Psoas muscle (tissue), 8 donors: ENCODE measurements around the gene ZSCAN5A. TPM values are rescaled to one million over a fixed set of nuclear protein-coding genes. Genes with fewer than 3 reads are reported as not detected.
"Not testable (repeated sequence)": the region's sequence is repeated elsewhere in the genome, so short reads cannot be mapped to it uniquely, and the experiment has no call there.

Experiments used
- ATAC-seq, 4 donors: fragments of 200-7000 bp; cut with Tn5 transposase; one replicate each; pipeline ENCODE4 v1.9.1; 2020; ENCODE audit warnings: moderate library complexity in 3 of 4, mild to moderate bottlenecking in 2 of 4
- DNase-seq, 2 donors: peaks; one replicate each; pipeline ENCODE4 v3.0.0-alpha.2; 2020
- H3K27ac ChIP-seq: fragments of 200-600 bp; one replicate; pipeline ENCODE4 v1.8.0; 2022
- H3K27me3 ChIP-seq, 3 donors: fragments of 200-600 bp in 1 of 3; one replicate each; pipeline versions ENCODE4 v1.6.1 to v1.8.0; 2013 to 2022; ENCODE audit warnings: low read length in 2 of 3, mild to moderate bottlenecking in 2 of 3, moderate library complexity in 1 of 3; ENCODE audit not compliant: insufficient read depth in 3 of 3
- H3K36me3 ChIP-seq, 2 donors: fragments of 200-600 bp in 1 of 2; one replicate each; pipeline versions ENCODE4 v1.6.1 to v1.8.0; 2013 to 2022; ENCODE audit warnings: low read depth in 1 of 2, mild to moderate bottlenecking in 1 of 2, moderate library complexity in 1 of 2; ENCODE audit not compliant: insufficient read depth in 1 of 2
- H3K4me1 ChIP-seq: fragments of 200-600 bp; one replicate; pipeline ENCODE4 v1.8.0; 2022
- H3K4me3 ChIP-seq: fragments of 200-600 bp; one replicate; pipeline ENCODE4 v1.8.0; 2022; ENCODE audit warnings: mild to moderate bottlenecking
- H3K9me3 ChIP-seq: fragments of 200-600 bp; one replicate; pipeline ENCODE4 v1.8.0; 2022
- CTCF ChIP-seq: fragments of 200-600 bp; IDR thresholded peaks from one replicate; pipeline ENCODE4 v1.8.0; 2022; ENCODE audit warnings: antibody characterized with exemption
- WGBS, 3 donors: extraction: QIAGEN DNeasy Blood & Tissue Kit; methylation state at CpG; one replicate each; pipeline versions ENCODE4 v1.1.6 to v1.1.7; 2013; 5-methylcytosine and 5-hydroxymethylcytosine counted together
- intact Hi-C, 2 donors: fragments of 100-400 bp; cut with DNase I; formaldehyde crosslinking; loops; one replicate each; pipeline versions ENCODE4 v1.11.0 to v1.14.2; 2022
- polyA plus RNA-seq, 3 donors: library from polyadenylated mRNA; stranded (reverse); fragments of 200-250 nt; gene quantifications; one replicate each; pipeline ENCODE4 v1.2.3, GENCODE V29; 2013
- total RNA-seq, 4 donors: library from RNA; stranded (reverse); fragmentation: NEBNext Ultra II Directional in 2 of 4; extraction: Animal tissue kit (Norgen Biotek cat#: 25700) in 2 of 4; gene quantifications; one replicate each; pipeline versions ENCODE4 v1.2.1 to v1.2.4, GENCODE V29; 2021 to 2023
- donor health status: healthy with polysubstance abuse.
- donor health status: DM: no; HTN: no; CAD: no; lungs with moderate emphysema.
- donor health status: Bipolar disorder and iron deficiency.
- donor health status: healthy.
- donor health status: DM: yes; HTN: yes; CAD: no.
- donor health status: DM: no; HTN: no; CAD: no.
- donor health status: DM: no; HTN: no; CAD: no.
- donor health status: DM: yes; HTN: yes; CAD: no.

ZSCAN5A gene
- total and polyA plus RNA-seq, 7 donors: 3.8 to 16.3 (median 10.7) TPM

DNA sequence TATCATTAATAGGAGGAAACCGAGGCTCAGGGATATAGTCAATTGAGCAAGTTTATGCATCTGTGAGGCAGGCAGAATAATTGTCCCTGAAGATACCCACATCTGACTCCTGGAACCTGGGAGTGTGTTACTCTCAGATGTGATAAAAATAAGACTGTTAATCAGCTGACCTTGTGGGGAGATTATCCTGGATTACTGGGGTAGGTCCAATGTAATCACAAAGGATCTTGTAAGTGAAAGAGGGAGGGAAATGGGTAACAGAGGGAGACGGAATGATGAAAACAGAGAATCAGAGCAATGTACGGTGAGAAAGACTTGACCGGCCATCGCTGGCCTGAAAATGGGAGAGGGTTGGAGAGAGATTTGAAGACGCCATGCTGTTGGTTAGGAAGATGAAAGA is 45.3 kb downstream of the ZSCAN5A start:
- no peaks in the 10 kb centered on the region for H3K27me3 ChIP-seq
- H3K4me3 ChIP-seq: no peak overlapping the region
- 60 to 75% (median 71%) methylated on average over 6 of the region's 6 CpGs for WGBS, 3 donors
- no peak overlapping the region for H3K27ac ChIP-seq
- TF ChIP-seq CTCF: no peak
- no peak for DNase-seq
- ATAC-seq: no peak
- H3K9me3 ChIP-seq: no peaks in the 10 kb centered on the region
- no peaks in the 10 kb centered on the region for H3K36me3 ChIP-seq
- no peaks in the 10 kb centered on the region for H3K4me1 ChIP-seq
- intact Hi-C loops: no loop called here

DNA sequence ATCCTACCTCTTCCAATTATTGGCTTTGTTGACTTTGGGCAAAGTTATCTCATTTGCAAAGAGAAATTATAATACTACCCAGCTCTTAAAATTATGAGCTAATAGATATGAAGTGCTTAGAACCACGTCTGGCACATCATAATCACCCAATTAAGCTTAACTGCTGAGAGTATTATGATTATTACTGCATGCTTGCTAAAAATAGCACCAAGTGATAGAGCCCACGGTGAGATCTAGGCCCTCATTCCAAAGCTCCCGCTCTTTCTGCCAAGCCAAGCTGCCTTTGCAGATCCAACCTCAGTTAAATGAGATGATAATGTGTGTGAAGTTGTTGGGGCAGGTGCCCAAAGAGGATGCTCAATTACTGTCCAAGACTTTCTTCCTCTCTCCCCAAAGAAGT is 48.6 kb downstream of the ZSCAN5A start:
- DNase-seq: no peak
- no peaks in the 10 kb centered on the region for H3K4me1 ChIP-seq
- H3K27me3 ChIP-seq: no peaks in the 10 kb centered on the region
- H3K27ac ChIP-seq: no peak overlapping the region
- intact Hi-C loops: no loop called here
- ATAC-seq: no peak
- H3K9me3 ChIP-seq: no peaks in the 10 kb centered on the region
- WGBS, 3 donors: 42 to 72% (median 58%) methylated on average over 3 of the region's 3 CpGs
- no peaks in the 10 kb centered on the region for H3K36me3 ChIP-seq
- no peak for TF ChIP-seq CTCF
- no peak overlapping the region for H3K4me3 ChIP-seq

GRCh38 chr19:56263319-56263718 is 51.3 kb downstream of the ZSCAN5A start:
- no peaks in the 10 kb centered on the region for H3K4me1 ChIP-seq
- no peaks in the 10 kb centered on the region for H3K36me3 ChIP-seq
- 91 to 92% (median 92%) methylated on average over 5 of the region's 5 CpGs for WGBS, 3 donors
- H3K9me3 ChIP-seq: no peaks in the 10 kb centered on the region
- TF ChIP-seq CTCF: no peak
- ATAC-seq (no peak), DNase-seq (no peak)
- H3K4me3 ChIP-seq: no peak overlapping the region
- peaks cover 0 to 3% (median 0%) of the 10 kb centered on the region in 3 donors for H3K27me3 ChIP-seq
- intact Hi-C loops: no loop called here
- no peak overlapping the region for H3K27ac ChIP-seq

GRCh38 chr19:56261932-56262331 is 52.7 kb downstream of the ZSCAN5A start:
- H3K27me3 ChIP-seq, DNase-seq: not testable (repeated sequence)

DNA sequence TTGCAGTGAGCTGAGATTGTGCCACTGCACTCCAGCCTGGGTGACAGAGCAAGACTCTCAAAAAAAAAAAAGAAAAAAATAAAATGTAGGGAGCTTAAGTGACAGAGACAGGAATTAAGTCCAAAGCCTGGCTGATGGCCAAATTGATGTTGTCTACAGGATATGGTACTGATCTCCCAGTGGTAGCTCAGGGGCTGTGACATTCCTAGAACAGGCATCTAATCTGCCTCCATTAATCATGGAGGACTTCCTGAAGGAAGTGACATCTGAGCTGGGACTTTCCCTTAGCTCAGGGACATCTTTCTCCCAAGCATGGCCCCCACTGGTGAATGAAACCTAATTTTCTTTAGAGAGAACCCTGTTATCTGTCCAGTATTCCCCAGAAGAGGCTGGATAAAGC is 53.5 kb downstream of the ZSCAN5A start:
- peaks cover 0 to 3% (median 0%) of the 10 kb centered on the region in 3 donors for H3K27me3 ChIP-seq
- no peaks in the 10 kb centered on the region for H3K36me3 ChIP-seq
- ATAC-seq: no peak
- H3K4me1 ChIP-seq: no peaks in the 10 kb centered on the region
- no peak overlapping the region for H3K27ac ChIP-seq
- no peaks in the 10 kb centered on the region for H3K9me3 ChIP-seq
- H3K4me3 ChIP-seq: no peak overlapping the region
- TF ChIP-seq CTCF: no peak
- no peak for DNase-seq
- intact Hi-C loops: no loop called here

More at GRCh38 chr19:56261932-56262331, 52.7 kb downstream of the ZSCAN5A start:
- H3K36me3 ChIP-seq, H3K9me3 ChIP-seq, ATAC-seq, H3K27ac ChIP-seq, intact Hi-C loops, H3K4me3 ChIP-seq, H3K4me1 ChIP-seq: not testable (repeated sequence)
- WGBS, 3 donors: 90 to 92% (median 90%) methylated on average over 6 of the region's 6 CpGs
